Retinal pigment epithelial cell (primary cell): Measurements from ENCODE around the gene MYD88.

ENCODE experiments used
- DNase-seq: peaks from one replicate; pipeline ENCODE4 v3.0.0-alpha.2; 2010; ENCODE audit warnings: low read depth
- H3K4me3 ChIP-seq: 2 replicates; pipeline ENCODE4 v1.5.1; 2011; ENCODE audit warnings: mild to moderate bottlenecking, low read length, control low read depth, moderate library complexity
- TF ChIP-seq, protein P1 (sequence below): conservative IDR thresholded peaks from 2 replicates; pipeline ENCODE4 v1.5.1; 2011; ENCODE audit warnings: low read depth, low read length, control low read depth, inconsistent platforms

The MYD88 gene

DNA sequence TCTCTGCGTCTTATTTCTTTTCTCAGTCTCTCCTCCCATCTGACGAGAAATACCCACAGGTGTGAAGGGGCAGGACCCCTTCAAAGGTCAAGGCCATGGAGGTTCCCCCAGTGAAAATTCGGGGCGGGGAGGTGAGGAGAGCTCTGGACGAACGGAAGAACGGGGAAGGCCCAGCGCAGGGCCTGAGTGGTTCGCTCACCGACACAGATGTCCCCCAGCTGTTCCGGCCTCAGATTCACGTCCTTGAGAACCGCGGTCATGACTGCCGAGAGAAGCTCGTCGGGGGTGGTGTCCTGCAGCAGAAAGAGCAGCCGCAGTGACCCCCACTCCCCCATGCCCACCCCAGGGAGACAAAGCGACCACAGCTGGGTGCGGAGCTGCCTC is 2.1 kb upstream of the MYD88 start:
- DNase-seq, result no peak
- H3K4me3 ChIP-seq, result peak overlapping the region; percentile 84
- TF ChIP-seq, protein P1, sequence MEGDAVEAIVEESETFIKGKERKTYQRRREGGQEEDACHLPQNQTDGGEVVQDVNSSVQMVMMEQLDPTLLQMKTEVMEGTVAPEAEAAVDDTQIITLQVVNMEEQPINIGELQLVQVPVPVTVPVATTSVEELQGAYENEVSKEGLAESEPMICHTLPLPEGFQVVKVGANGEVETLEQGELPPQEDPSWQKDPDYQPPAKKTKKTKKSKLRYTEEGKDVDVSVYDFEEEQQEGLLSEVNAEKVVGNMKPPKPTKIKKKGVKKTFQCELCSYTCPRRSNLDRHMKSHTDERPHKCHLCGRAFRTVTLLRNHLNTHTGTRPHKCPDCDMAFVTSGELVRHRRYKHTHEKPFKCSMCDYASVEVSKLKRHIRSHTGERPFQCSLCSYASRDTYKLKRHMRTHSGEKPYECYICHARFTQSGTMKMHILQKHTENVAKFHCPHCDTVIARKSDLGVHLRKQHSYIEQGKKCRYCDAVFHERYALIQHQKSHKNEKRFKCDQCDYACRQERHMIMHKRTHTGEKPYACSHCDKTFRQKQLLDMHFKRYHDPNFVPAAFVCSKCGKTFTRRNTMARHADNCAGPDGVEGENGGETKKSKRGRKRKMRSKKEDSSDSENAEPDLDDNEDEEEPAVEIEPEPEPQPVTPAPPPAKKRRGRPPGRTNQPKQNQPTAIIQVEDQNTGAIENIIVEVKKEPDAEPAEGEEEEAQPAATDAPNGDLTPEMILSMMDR, result no peak

- TF ChIP-seq, protein P1, result no peak
- H3K4me3 ChIP-seq, result peak within 1 kb of the TSS; percentile 84
- DNase-seq, result peak; percentile 96
Observed at GRCh38 chr3:38136777-38137614, 1.5 kb upstream of the MYD88 start, which contains the start of gene ACAA1. Gene ACAA1 (minus strand): TSS chr3:38137127. CDS start chr3:38137035, 92 bp downstream.

GRCh38 chr3:38137615-38138348 is 679 bp upstream of the MYD88 start:
- TF ChIP-seq, protein P1, result peak; percentile 0
- DNase-seq, result no peak
- H3K4me3 ChIP-seq, result peak overlapping the region; percentile 69

GRCh38 chr3:38139191-38139590 is 730 bp downstream of the MYD88 start:
- TF ChIP-seq, protein P1, result no peak
- no peak for DNase-seq
- peak overlapping the region; percentile 69 for H3K4me3 ChIP-seq

DNA sequence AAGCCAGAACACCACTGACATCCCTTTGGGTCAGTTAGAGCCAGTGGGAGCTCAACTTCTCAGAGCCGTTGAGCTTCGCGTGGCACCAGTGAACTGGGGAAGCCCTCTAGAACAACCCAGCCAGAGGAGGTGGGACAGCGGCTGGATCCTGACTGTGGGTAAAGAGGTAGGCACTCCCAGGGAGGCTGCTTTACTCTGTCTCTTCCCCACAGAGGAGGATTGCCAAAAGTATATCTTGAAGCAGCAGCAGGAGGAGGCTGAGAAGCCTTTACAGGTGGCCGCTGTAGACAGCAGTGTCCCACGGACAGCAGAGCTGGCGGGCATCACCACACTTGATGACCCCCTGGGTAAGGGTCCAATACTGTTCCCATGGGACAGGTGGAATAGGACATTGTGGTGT is 1.2 kb downstream of the MYD88 start:
- TF ChIP-seq, protein P1, result no peak
- DNase-seq, result no peak
- H3K4me3 ChIP-seq, result peak overlapping the region; percentile 69

DNA sequence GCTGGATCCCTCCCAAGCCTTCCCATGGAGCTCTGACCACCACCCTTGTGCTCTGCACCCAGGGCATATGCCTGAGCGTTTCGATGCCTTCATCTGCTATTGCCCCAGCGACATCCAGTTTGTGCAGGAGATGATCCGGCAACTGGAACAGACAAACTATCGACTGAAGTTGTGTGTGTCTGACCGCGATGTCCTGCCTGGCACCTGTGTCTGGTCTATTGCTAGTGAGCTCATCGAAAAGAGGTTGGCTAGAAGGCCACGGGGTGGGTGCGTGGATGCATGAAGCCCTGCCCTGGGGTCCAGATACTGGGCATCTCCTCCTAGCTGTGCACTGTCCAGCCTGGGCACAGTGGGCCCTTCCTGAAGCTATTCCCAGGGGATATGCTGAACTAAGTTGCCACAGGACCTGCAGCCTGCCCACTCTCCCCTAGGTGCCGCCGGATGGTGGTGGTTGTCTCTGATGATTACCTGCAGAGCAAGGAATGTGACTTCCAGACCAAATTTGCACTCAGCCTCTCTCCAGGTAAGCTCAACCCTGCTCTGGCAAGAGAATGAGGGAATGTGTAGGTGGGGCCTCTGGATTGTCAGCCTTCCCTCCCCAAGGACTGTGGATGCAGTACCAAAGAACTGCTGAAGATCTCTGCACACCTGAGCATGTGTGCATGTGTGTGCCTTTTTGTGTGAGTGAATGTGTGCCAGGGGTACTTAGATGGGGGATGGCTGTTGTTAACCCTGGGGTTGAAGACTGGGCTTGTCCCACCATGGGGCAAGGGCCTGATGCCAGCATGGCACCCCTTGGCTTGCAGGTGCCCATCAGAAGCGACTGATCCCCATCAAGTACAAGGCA is 2.1 kb downstream of the MYD88 start:
- H3K4me3 ChIP-seq, result no peak overlapping the region
- no peak for DNase-seq
- TF ChIP-seq, protein P1, result no peak
